VCaP (cell line): ENCODE data around the gene P2RY11.

Experiments used
- H3K27ac ChIP-seq: fragments of 450-650 bp; 2 replicates; pipeline ENCODE4 v1.5.1; 2017
- CTCF ChIP-seq: fragments of 450-650 bp; conservative IDR thresholded peaks from 2 replicates; pipeline ENCODE4 v1.5.1; 2017; ENCODE audit warnings: mild to moderate bottlenecking, moderate library complexity

The P2RY11 gene

DNA sequence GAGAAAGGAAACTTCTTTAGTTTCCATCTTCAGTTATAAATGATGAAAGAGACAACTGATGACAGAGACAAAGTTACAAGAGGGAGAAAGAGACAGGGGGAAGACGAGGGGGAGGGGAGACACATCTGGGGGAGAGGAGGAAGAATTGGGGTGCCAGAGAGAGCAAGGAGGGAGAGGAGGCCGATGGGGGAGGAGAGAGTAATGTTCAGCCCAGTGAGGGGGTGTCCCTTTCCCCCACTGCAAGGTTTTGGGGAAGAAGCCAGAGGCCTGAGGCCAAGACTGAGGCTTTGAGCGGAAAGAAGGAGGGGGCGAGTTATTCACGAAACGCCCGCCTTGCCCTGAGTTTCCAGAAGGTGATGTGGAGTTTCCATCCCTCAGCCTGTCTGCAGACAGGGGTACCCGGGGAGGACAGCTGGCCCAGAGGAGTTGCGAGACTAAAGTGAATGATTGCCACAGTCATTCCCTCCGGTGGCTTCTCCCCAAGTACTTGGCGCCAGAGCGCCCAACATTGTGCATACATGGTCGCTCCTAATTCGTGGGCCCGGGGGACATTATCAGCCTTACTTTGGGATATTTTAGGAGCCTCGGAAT lies 5.9 kb upstream of the P2RY11 start:
- no peak overlapping the region for H3K27ac ChIP-seq

DNA sequence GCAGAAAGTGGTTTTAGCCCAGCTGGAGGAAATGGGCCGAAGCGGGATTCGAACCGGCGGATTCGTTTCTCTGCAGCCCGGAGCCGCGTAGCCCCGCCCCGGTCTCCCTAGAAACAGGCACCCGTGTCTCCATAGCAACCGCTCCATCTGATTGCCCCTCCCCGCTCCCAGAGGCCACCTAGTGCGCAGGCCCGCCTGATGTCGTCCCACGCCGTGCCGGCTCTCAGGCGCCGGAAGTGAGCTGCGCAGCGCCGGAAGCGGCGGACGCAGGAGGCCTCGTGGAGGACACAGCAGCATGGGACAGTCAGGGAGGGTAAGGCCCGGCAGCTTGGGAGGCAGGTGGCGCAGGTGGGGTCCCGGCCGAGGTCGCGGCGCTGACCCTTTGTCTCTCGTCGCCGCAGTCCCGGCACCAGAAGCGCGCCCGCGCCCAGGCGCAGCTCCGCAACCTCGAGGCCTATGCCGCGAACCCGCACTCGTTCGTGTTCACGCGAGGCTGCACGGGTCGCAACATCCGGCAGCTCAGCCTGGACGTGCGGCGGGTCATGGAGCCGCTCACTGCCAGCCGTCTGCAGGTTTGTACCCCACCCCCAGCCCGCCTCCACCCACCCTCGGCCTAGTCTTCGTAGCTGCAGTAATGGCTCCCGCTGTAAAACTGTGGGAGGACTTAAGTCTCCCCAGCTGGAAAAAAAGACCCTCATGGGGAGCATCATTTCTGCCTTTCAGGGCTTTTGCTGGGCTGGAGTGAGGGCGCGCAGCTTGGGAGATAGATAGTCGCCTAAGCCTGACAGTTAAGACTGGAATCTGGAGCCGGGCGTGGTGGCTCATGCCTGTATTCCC lies 5.2 kb upstream of the P2RY11 start, which contains the start of gene PPAN:
PPAN (plus strand) TSS at position 263 of the 837 bp plus-strand sequence; CDS start at position 296, 33 bp downstream.
- peak within 1 kb of the TSS; percentile 75 for H3K27ac ChIP-seq
- TF ChIP-seq CTCF = no peak

More for the DNA sequence above, 5.9 kb upstream of the P2RY11 start:
- no peak for TF ChIP-seq CTCF

- TF ChIP-seq CTCF = no peak
- H3K27ac ChIP-seq = peak overlapping the region; percentile 75
These were observed 4.2 kb upstream of the P2RY11 start for GRCh38 chr19:10107254-10107653.

GRCh38 chr19:10107817-10108367 lies 3.6 kb upstream of the P2RY11 start:
- TF ChIP-seq CTCF = no peak
- H3K27ac ChIP-seq = peak overlapping the region; percentile 75; the same call in 1 of the 2 replicates

DNA sequence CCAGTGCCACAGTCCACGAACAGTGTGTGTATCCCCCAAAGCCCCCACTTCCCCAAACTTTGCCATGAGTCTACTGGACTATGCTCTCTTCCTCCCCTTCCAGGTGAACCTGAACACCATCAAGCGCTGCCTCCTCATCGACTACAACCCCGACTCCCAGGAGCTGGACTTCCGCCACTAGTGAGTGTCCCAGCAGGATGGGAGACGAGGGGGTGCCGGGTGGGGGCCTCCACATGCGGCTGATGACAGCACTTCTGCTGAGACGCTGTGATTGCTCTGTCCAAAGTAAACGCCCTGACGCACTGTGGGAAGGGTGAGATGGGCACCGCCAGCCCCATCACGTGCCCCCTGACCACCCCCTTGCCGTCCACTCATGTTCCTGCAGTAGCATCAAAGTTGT lies 2.0 kb upstream of the P2RY11 start:
- TF ChIP-seq CTCF = no peak
- no peak overlapping the region for H3K27ac ChIP-seq

- TF ChIP-seq CTCF = no peak
- H3K27ac ChIP-seq = no peak overlapping the region
These were observed 1.2 kb upstream of the P2RY11 start for GRCh38 chr19:10110076-10110971.
